Spinal cord (tissue), 10 donors: ENCODE data around the gene RAPSN. TPM values are rescaled to one million over a fixed set of nuclear protein-coding genes. Genes with fewer than 3 reads are reported as not detected.

ENCODE experiments used
- DNase-seq, 6 donors: peaks; one replicate each; pipeline versions ENCODE4 v3.0.0 to v3.0.0-alpha.2; 2013 to 2015; ENCODE audit warnings: low spot score in 6 of 6, low read depth in 4 of 6
- H3K27ac ChIP-seq: one replicate; pipeline ENCODE4 v1.5.1; 2013; ENCODE audit warnings: low read depth, low read length, control low read depth
- H3K27me3 ChIP-seq: one replicate; pipeline ENCODE4 v1.6.1; 2013; ENCODE audit warnings: low read length; ENCODE audit not compliant: control insufficient read depth, insufficient read depth
- H3K36me3 ChIP-seq: one replicate; pipeline ENCODE4 v1.6.1; 2013; ENCODE audit warnings: low read length; ENCODE audit not compliant: control insufficient read depth, insufficient read depth
- H3K4me1 ChIP-seq: one replicate; pipeline ENCODE4 v1.6.1; 2013; ENCODE audit warnings: low read length; ENCODE audit not compliant: control insufficient read depth, insufficient read depth
- H3K4me3 ChIP-seq: one replicate; pipeline ENCODE4 v1.5.1; 2013; ENCODE audit warnings: low read depth, low read length, control low read depth
- H3K9me3 ChIP-seq: one replicate; pipeline ENCODE4 v1.6.1; 2013; ENCODE audit warnings: low read length; ENCODE audit not compliant: control insufficient read depth, insufficient read depth
- WGBS: methylation state at CpG from one replicate; pipeline ENCODE4 v1.1.5; 2013; ENCODE audit warnings: missing lambda C conversion rate; ENCODE audit not compliant: insufficient coverage; 5-methylcytosine and 5-hydroxymethylcytosine counted together
- polyA plus RNA-seq, 2 donors: library from polyadenylated mRNA; unstranded; fragments of 120-200 nt; gene quantifications; one replicate each; pipeline ENCODE4 v1.2.1, GENCODE V29; 2013; ENCODE audit not compliant: insufficient read length in 2 of 2
- total RNA-seq, 2 donors: library from RNA; depleted of rRNA in 1 of 2; stranded (reverse); fragments of 120-200 nt in 1 of 2; fragments of >200 nt in 1 of 2; gene quantifications; one replicate each; pipeline versions ENCODE4 v1.2.3 to v1.2.4, GENCODE V29; 2013 to 2014
- donor health status: healthy.

RAPSN gene
- total and polyA plus RNA-seq, 4 donors = 0.11 to 0.18 TPM; not detected in 2

- Histone ChIP-seq H3K9me3 (no peaks in the 10 kb centered on the region), H3K36me3 (no peaks in the 10 kb centered on the region), H3K4me1 (peaks cover 30% of the 10 kb centered on the region), H3K27me3 (no peaks in the 10 kb centered on the region), H3K27ac (no peak overlapping the region), H3K4me3 (no peak overlapping the region)
- 65% methylated on average over 4 of the region's 4 CpGs for WGBS
- DNase-seq = no peak
These were observed 45.8 kb downstream of the RAPSN start for GRCh38 chr11:47403135-47403534.

- H3K36me3 ChIP-seq = no peaks in the 10 kb centered on the region
- no peak for DNase-seq
- 25% methylated on average over 5 of the region's 8 CpGs for WGBS
- no peaks in the 10 kb centered on the region for H3K9me3 ChIP-seq
- no peaks in the 10 kb centered on the region for H3K27me3 ChIP-seq
- H3K27ac ChIP-seq = peak overlapping the region; percentile 45
- H3K4me3 ChIP-seq = peak overlapping the region; percentile 32
- peaks cover 17% of the 10 kb centered on the region for H3K4me1 ChIP-seq
These were observed 48.1 kb downstream of the RAPSN start for GRCh38 chr11:47400768-47401279.

GRCh38 chr11:47399860-47400767 lies 48.8 kb downstream of the RAPSN start:
- H3K4me1 ChIP-seq = peaks cover 25% of the 10 kb centered on the region
- WGBS = 3% methylated on average over 27 of the region's 47 CpGs
- peak overlapping the region; percentile 32 for H3K4me3 ChIP-seq
- H3K36me3 ChIP-seq = no peaks in the 10 kb centered on the region
- no peaks in the 10 kb centered on the region for H3K27me3 ChIP-seq
- peak in 2 of 6 donors; percentile 34 to 43 for DNase-seq
- H3K9me3 ChIP-seq = no peaks in the 10 kb centered on the region
- H3K27ac ChIP-seq = peak overlapping the region; percentile 45

- no peak for DNase-seq
- Histone ChIP-seq H3K4me3 (no peak overlapping the region), H3K27me3 (no peaks in the 10 kb centered on the region), H3K9me3 (no peaks in the 10 kb centered on the region), H3K27ac (no peak overlapping the region), H3K4me1 (peaks cover 37% of the 10 kb centered on the region), H3K36me3 (peaks cover 7% of the 10 kb centered on the region)
- WGBS = 100% methylated on average over 1 of the region's 1 CpG
These were observed 50.4 kb downstream of the RAPSN start for GRCh38 chr11:47398551-47398950.

- no peak for DNase-seq
- Histone ChIP-seq H3K9me3 (no peaks in the 10 kb centered on the region), H3K36me3 (peaks cover 7% of the 10 kb centered on the region), H3K4me1 (peaks cover 41% of the 10 kb centered on the region), H3K4me3 (no peak overlapping the region), H3K27me3 (no peaks in the 10 kb centered on the region), H3K27ac (no peak overlapping the region)
- WGBS = 85% methylated on average over 3 of the region's 3 CpGs
These were observed 50.9 kb downstream of the RAPSN start for GRCh38 chr11:47398011-47398410.

- DNase-seq = no peak
- peaks cover 40% of the 10 kb centered on the region for H3K4me1 ChIP-seq
These were observed 53.0 kb downstream of the RAPSN start for GRCh38 chr11:47396049-47396320.

GRCh38 chr11:47395223-47396048 lies 53.5 kb downstream of the RAPSN start:
- Histone ChIP-seq H3K4me3 (no peak overlapping the region), H3K27ac (peak overlapping the region; percentile 81)
- 74% methylated on average over 22 of the region's 25 CpGs for WGBS

More at GRCh38 chr11:47396049-47396320, 53.0 kb downstream of the RAPSN start:
- H3K4me3 ChIP-seq = no peak overlapping the region
- WGBS = no CpG with 5 or more reads among the region's 3 CpGs
- H3K27ac ChIP-seq = no peak overlapping the region
- H3K9me3 ChIP-seq = no peaks in the 10 kb centered on the region
- H3K27me3 ChIP-seq = no peaks in the 10 kb centered on the region
- H3K36me3 ChIP-seq = peaks cover 7% of the 10 kb centered on the region

GRCh38 chr11:47394322-47395222 lies 54.4 kb downstream of the RAPSN start:
- no peak overlapping the region for H3K4me3 ChIP-seq
- no peak for DNase-seq
- WGBS = 77% methylated on average over 32 of the region's 39 CpGs
- H3K27me3 ChIP-seq = no peaks in the 10 kb centered on the region
- peaks cover 7% of the 10 kb centered on the region for H3K36me3 ChIP-seq
- H3K9me3 ChIP-seq = no peaks in the 10 kb centered on the region
- peaks cover 27% of the 10 kb centered on the region for H3K4me1 ChIP-seq
- peak overlapping the region; percentile 81 for H3K27ac ChIP-seq

More at GRCh38 chr11:47395223-47396048, 53.5 kb downstream of the RAPSN start:
- DNase-seq = no peak
- H3K9me3 ChIP-seq = no peaks in the 10 kb centered on the region
- H3K4me1 ChIP-seq = peaks cover 35% of the 10 kb centered on the region
- peaks cover 7% of the 10 kb centered on the region for H3K36me3 ChIP-seq
- H3K27me3 ChIP-seq = no peaks in the 10 kb centered on the region

- peaks cover 25% of the 10 kb centered on the region for H3K4me1 ChIP-seq
- no peaks in the 10 kb centered on the region for H3K9me3 ChIP-seq
- H3K4me3 ChIP-seq = no peak overlapping the region
- DNase-seq = no peak
- peak overlapping the region; percentile 81 for H3K27ac ChIP-seq
- WGBS = 95% methylated on average over 7 of the region's 9 CpGs
- no peaks in the 10 kb centered on the region for H3K27me3 ChIP-seq
- H3K36me3 ChIP-seq = peaks cover 7% of the 10 kb centered on the region
These were observed 55.0 kb downstream of the RAPSN start for GRCh38 chr11:47394050-47394321.
